ENCODE measurements around the gene CHCHD3.
"Not testable (repeated sequence)": the region's sequence is repeated elsewhere in the genome, so short reads cannot be mapped to it uniquely, and the experiment has no call there.

The CHCHD3 gene

GRCh38 chr7:132953468-132953867 lies 128.4 kb downstream of the CHCHD3 start:
- DNase-seq (ENCODE audit: low read depth in 2 of 2), result no peak

DNA sequence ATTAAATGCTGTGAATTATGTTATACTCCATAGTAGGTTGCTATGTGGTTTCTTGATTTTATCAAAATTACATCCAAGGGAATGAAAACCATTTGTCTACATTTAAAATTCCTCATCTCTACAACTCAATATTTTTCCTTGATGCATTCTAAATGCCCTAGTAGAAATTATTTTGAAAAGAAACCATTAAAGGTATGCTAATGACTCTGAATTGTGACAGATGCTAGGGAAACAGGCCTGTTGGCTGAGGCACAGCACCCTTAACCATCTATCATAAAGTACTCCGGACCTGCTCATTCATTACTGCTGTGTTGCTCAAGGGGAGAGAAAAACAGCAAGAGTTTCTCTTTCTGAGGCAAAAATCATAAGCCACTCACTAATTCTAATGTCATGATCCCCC lies 131.2 kb downstream of the CHCHD3 start:
- no peak for DNase-seq (ENCODE audit: low read depth in 2 of 2)

DNA sequence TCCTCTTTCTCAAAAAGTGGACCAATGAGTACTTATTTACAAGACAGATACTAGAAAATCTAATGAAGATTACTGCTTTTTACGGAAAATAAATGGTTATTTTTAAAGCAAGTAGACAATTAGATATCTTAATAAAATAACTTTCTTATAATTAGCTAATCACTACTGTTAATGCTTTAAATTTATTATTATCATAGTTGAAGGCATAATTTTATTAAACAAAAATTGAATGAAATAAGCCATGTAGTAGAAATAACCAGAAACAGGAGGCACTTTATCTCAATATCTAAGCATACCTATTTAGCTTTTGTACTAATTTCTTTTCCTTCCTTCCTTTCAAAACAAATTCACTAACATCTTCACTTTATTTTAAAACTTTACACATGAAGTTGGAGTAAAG lies 134.9 kb downstream of the CHCHD3 start:
- no peak for DNase-seq (ENCODE audit: low read depth in 2 of 2)

GRCh38 chr7:132944774-132945173 lies 137.1 kb downstream of the CHCHD3 start:
- no peak for DNase-seq (ENCODE audit: low read depth in 2 of 2)

- no peak for DNase-seq (ENCODE audit: low read depth in 2 of 2)
Observed at GRCh38 chr7:132943645-132944044, 138.2 kb downstream of the CHCHD3 start.

DNA sequence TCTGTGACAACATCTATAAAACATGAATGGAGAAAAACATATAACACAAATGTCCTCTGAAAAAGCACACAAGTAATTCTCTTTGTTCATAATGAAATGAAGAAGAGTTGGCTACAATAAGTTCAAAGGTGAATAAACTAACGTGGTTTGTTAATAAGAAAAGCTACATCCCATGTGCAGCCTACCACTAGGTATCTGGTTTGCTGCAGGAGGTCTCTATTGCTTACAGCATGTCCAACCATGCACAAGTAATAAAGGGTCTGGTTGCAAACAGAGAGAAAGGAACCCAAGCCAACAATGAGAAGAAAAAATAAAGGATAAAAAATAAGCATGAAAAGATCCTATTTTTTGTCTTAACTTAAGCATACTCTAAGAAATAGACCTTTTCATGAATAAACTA lies 139.2 kb downstream of the CHCHD3 start:
- no peak for DNase-seq (ENCODE audit: low read depth in 2 of 2)

- DNase-seq (ENCODE audit: low read depth in 2 of 2), result no peak
Observed at GRCh38 chr7:132941905-132942304, 140.0 kb downstream of the CHCHD3 start.

GRCh38 chr7:132941428-132941827 lies 140.5 kb downstream of the CHCHD3 start:
- DNase-seq (ENCODE audit: low read depth in 2 of 2), result no peak

DNA sequence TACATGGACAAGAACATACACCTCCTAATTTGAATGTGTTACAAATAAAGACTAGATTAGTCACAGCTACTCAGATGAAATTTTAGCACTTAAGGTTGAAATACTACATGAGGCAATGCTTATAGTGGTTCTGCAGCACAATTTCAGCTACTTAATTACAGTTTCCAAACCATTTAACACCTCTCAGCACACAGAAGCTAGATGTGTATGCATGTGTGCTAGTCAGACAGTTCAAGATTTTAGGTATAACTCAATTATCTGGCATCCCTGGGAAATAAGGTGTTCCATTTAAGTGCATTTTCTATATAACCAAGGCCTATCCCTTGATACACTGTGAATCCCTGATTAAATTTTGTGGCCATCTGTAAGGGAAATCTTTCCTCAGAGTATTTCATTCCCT lies 141.8 kb downstream of the CHCHD3 start:
- no peak for DNase-seq (ENCODE audit: low read depth in 2 of 2)

DNA sequence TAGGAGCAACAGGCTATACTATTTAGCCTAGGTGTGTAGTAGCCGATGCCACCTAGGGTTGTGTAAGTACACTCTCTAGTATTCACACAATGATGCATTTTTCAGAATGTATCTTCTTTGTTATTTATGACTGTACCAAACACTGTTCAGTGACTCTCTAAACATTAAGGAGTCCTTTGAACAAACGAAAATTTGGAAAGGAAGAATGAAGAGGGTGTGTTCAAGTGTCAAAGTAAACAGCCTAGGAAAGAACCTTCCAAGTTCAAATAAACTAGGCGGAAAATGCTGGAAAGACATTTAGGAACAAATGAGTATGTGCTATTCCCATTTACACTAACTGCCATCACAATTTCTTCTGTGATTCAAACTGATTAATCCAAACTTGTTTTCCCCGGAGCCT lies 142.4 kb downstream of the CHCHD3 start:
- DNase-seq (ENCODE audit: low read depth in 2 of 2), result no peak

- DNase-seq (ENCODE audit: low read depth in 2 of 2), result no peak
Observed at GRCh38 chr7:132937286-132937685, 144.6 kb downstream of the CHCHD3 start.

DNA sequence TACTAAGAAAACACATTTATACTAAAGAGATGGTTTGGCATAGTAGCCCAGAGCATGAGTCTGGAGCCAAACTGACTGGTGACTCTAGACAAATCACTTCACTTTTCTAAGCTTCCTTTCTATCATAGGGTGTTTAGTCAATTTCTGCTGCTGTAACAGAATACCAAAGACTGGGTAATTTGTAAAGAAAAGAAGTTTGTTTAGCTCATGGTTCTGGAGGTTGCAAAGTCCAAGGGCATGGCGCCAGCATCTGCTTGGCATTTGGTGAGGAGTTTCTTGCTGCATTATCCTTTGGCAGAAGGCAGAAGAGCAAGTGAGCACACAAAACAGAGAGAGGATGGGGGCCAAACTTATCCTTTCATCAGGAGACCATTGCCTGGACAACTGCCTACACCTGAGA lies 146.3 kb downstream of the CHCHD3 start:
- DNase-seq (ENCODE audit: low read depth in 2 of 2), result no peak

DNA sequence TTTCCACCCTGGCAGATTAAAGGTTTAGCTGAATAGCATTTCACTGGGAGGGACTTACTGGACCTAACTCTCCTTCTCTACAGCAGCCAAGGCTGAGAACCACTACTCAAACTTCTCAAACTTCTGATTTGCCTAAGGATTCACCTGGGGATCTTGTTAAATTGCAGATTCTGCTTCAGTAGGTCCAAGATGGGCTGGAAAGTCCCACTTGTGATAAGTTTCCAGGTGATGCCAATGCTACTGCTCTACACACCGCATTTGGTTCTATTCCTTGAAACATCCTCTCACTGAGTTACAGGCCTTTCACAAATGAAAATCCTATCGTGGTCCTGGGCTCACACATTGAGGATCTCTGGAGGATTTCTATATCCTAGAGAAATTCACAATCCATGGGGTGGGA lies 147.9 kb downstream of the CHCHD3 start:
- DNase-seq (ENCODE audit: low read depth in 2 of 2), result no peak

GRCh38 chr7:132933072-132933458 lies 148.8 kb downstream of the CHCHD3 start:
- no peak for DNase-seq (ENCODE audit: low read depth in 2 of 2)

DNA sequence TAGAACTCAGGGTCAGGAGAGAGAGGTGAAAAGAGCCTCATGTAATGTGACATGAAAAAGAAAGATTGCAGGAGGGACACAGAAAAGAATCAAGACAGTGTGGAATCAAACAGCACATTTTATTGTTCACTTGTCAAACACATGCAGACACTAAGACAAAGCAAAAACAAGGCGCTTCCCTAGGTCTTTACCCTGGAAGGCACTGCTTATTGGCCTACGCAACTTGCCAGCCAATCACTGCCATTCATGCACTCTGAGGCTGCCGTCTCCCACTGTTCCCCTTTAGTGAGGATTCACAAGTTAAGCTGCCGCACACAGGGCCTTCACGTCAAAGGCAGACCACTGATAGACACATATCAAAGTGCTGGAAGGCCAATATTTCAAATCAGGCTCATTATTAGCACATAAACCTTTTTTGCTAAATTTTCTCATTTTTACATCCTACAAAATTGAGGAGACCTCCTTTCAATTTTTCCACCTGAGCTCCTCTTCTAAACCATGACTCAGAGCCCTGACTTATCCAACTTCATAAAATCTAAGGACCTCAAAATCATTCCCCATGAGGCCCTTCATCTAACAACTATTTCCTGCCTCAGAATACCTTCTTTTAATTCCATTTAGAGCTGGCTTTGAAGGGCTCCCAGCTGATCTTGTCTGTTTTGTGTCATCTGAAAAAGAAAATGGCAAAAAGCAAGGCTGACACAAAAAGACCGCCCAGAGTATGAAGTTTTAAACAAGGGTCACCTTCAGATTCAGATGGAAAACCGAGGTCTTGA lies 149.4 kb downstream of the CHCHD3 start:
- DNase-seq (ENCODE audit: low read depth in 2 of 2), result no peak

GRCh38 chr7:132930881-132931280 lies 151.0 kb downstream of the CHCHD3 start:
- no peak for DNase-seq (ENCODE audit: low read depth in 2 of 2)

GRCh38 chr7:132929944-132930343 lies 151.9 kb downstream of the CHCHD3 start:
- DNase-seq (ENCODE audit: low read depth in 2 of 2), result not testable (repeated sequence)

DNA sequence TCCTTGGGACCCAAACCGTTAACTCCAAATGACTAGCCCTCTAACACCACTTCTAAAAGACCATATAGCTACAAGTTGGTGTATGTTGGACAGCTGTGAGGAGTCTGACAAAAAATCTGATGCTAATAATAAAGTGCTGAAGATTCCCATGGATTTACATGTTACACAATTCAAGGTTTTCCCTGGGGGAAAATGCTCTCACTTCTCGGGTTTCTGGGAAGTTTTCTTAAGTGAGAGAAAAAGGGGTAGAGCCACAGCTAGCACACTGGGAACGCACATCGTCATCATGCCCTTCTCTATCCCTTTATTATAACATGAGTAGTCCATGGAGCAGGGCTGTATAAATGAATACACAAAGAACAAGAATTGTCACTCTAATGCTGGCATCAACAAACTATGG lies 162.1 kb downstream of the CHCHD3 start:
- no peak for DNase-seq (ENCODE audit: low read depth in 2 of 2)

DNA sequence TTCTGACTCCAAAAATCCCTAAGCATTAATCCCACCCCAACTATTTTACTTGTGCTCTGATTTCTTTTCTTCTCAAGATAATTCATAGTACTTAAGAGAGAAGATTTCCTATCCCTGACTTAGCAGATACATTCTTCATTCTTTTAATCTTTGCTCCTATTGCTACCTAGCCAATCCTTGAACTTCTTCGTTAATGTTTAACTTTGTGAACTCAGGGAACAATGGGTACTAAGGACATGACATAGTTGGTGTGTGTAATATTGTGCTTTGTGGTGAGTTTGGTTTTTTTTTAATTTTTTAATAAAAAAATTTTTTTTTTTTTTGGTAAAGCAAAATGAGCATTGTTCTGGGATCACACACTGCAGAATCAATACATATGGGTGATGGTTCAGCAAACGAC lies 166.2 kb downstream of the CHCHD3 start:
- DNase-seq (ENCODE audit: low read depth in 2 of 2), result no peak

DNA sequence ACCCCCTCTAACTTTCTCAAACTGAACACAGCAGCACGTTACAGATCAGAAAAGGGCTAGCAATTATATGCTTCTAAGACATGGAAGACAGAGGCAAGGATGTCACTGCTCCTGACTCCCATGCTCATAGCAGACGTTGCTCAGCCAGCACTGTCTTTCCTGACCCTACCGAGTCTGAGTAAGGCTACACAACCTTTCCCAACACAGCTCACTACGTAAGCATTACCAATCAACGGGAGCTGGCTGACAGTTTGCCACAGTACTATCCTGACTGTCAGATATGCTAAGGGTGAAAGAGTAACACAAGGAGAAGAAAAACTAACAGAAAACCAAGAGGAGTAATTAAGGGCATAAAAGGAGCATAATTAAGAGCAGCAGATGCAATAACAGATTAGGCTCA lies 171.2 kb downstream of the CHCHD3 start:
- DNase-seq (ENCODE audit: low read depth in 2 of 2), result no peak

- DNase-seq (ENCODE audit: low read depth in 2 of 2), result no peak
Observed at GRCh38 chr7:132907380-132907940, 174.4 kb downstream of the CHCHD3 start.

DNA sequence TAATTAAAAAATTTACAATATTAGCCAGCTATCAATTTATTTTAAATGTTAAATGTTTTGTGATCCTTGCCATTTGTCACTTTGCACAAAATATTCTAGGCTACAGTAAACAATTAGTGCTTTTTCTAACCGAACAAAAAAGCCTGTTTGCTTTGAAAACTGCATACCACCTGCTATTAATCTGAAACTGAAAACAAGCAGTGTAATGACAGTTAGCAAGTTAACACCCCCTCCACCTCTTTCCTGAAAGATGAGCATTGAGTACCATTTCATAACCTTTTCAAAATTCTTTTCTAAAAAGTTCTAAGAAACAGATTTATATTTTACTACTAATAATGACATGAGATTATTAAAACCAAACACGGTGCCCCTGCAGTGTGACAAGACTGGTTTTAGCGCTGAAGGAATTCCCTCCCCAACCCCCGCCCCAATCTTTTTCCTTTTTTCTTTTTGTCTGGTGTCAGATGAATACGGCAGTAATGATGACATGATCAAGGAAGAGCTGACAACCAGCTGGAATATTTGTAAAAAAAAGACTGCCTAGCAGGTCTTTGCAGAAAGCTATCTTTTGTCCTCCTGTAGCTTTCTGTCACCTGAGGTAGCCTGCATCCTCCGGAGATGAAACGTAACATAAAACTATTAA lies 175.6 kb downstream of the CHCHD3 start:
- no peak for DNase-seq (ENCODE audit: low read depth in 2 of 2)

- DNase-seq (ENCODE audit: low read depth in 2 of 2), result not testable (repeated sequence)
Observed at GRCh38 chr7:132905136-132905535, 176.8 kb downstream of the CHCHD3 start.

Measured in stimulated activated CD4-positive, alpha-beta T cell treated with anti-CD3 and anti-CD28 coated beads, Interleukin-1b, Interleukin-23, amount 100 ng/mL, for 4 hours (primary cell).